Fibroblast of skin of back (primary cell): Measurements from ENCODE around the gene SLC6A14. TPM values are rescaled to one million over a fixed set of nuclear protein-coding genes. Genes with fewer than 3 reads are reported as not detected.

Source experiments
- DNase-seq: peaks from one replicate; pipeline ENCODE4 v3.0.0-alpha.2; 2013
- polyA plus RNA-seq, 2 experiments: library from polyadenylated mRNA; unstranded; fragments of 120-200 nt; gene quantifications; one replicate each; pipeline ENCODE4 v1.2.1, GENCODE V29; 2013; ENCODE audit not compliant: insufficient read length in 2 of 2

SLC6A14 gene, protein sequence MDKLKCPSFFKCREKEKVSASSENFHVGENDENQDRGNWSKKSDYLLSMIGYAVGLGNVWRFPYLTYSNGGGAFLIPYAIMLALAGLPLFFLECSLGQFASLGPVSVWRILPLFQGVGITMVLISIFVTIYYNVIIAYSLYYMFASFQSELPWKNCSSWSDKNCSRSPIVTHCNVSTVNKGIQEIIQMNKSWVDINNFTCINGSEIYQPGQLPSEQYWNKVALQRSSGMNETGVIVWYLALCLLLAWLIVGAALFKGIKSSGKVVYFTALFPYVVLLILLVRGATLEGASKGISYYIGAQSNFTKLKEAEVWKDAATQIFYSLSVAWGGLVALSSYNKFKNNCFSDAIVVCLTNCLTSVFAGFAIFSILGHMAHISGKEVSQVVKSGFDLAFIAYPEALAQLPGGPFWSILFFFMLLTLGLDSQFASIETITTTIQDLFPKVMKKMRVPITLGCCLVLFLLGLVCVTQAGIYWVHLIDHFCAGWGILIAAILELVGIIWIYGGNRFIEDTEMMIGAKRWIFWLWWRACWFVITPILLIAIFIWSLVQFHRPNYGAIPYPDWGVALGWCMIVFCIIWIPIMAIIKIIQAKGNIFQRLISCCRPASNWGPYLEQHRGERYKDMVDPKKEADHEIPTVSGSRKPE
- polyA plus RNA-seq (2013, experiment 1 of 2; ENCODE audit: insufficient read length) = not detected
- polyA plus RNA-seq (2013, experiment 2 of 2; ENCODE audit: insufficient read length) = not detected

DNA sequence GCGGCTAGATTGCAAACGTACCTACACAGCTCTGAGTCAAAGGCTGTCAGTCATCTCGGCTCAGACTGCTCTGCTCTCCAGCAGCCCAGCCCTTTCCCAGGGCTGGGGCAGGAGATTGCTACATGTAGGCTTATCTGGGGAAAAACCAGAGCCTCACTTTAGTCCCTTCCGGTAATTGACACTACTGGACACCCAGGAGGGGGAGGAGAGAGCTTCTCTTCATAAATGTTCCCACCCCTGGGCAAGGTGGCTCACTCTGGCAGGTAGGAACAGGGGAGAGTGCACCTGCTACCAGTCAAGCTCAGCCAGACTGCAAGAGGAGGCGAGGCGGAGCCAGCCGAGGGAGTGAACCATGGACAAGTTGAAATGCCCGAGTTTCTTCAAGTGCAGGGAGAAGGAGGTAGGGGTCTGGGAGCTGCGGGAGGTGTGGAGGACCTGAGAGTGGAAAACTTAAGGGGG, at the start of gene SLC6A14:
TSS of gene SLC6A14 (plus strand) at position 249 of the 459 bp plus-strand sequence. CDS start at position 353, 104 bp downstream.
- DNase-seq = no peak

GRCh38 chrX:116395752-116396151, 40.7 kb upstream of the SLC6A14 start:
- DNase-seq = no peak

- no peak for DNase-seq
Observed at GRCh38 chrX:116399681-116400080, 36.7 kb upstream of the SLC6A14 start.

DNA sequence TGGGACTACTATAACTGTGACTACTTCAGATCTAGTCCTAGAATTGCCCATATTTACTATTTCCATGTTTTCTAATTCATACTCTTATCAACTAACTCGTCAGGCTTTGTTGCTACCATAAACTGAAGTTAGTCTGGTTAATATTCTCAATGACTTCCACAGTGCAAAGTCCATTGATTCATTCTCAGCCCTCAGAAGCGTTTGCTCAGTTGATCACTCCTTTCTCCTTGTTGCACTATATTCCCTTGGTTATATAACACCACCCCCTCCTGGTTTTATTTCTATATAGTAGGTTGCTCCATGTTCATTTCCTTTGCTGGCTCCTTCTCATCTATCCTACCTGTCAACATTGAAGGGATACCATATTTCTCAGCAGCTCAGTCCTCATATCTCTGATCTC, 27.2 kb upstream of the SLC6A14 start:
- DNase-seq = no peak

DNA sequence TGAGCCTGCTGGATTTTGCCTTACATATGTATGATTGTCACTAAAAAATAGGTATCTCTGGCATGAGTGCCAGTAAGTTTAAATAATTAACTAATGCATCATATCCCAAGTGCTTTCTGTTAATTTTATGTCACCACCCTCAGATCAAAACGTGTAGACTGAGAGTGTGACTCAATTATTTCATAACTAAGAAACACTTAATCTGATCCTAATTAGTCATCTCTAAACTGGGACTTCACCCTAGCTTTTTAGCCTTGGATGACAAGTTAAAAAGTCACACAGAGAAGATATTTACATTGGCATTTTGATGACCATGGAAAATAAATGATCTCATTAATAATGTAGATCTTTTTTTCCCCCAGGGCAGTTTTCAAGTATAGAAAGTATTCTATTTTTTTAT, 23.1 kb upstream of the SLC6A14 start:
- no peak for DNase-seq

GRCh38 chrX:116417214-116417613, 19.2 kb upstream of the SLC6A14 start:
- no peak for DNase-seq

- DNase-seq = no peak
Observed at GRCh38 chrX:116417968-116418367, 18.4 kb upstream of the SLC6A14 start.

DNA sequence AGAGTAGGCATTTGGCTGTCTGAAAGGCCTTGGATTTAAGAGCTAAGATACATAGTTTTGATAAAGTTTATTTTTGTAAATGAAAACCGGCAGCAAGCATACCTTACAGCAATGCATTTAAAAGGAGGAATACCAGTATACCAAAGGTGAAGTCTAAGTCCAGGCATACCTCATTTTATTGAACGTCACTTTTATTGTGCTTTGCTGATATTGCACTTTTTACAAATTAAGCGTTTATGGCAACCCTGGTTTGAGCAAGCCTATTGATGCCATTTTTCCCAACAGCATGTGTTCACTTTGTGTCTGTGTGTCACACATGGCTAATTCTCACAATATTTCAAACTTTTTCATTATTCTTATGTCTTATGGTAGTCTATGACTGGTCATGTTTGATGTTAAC, 8.4 kb upstream of the SLC6A14 start:
- DNase-seq = no peak

DNA sequence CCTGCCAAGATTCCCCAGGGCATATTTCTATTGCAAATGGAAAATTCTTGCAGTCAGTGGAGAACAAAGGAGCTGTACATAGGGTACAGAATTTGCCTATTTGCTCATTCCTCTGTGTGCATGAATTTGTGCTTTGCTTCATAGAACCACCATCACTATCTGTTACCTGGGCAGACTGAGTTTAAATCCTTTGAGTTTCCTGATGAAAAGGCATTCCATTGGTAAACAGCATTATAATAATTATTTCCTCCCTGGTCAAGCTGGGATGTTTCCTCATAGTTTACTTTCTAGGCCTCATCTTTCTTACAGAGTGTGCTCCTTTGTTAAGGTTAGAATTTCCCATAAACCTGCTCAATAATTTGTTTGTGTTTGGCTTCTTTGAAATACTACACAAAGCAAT, 809 bp upstream of the SLC6A14 start:
- no peak for DNase-seq

- DNase-seq = no peak
Observed at GRCh38 chrX:116449156-116449555, 12.8 kb downstream of the SLC6A14 start.

DNA sequence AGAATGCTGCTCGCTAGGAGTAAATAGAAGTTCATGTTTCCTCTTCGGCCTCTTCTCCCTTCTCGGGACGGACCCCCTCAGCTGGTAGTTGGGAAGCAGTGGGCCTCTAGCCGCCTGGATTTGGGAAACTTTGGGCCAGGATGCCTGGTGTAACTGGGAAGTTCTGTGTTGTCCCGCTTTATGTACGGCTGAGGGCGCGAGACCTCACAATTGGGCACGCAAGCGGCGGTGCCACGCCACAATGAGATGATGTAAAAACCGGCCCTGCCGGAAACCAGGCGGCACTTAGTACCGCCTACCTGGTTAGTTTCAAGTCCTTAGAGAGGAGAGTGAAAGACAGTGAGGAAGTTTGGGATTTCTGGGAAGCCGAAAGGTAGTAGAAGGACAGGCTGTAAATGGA, 26.4 kb downstream of the SLC6A14 start, which contains the start of gene CT83:
TSS of gene CT83 (minus strand) at position 155 of the 400 bp plus-strand sequence. CDS start at position 35, 120 bp downstream.
- DNase-seq = no peak

DNA sequence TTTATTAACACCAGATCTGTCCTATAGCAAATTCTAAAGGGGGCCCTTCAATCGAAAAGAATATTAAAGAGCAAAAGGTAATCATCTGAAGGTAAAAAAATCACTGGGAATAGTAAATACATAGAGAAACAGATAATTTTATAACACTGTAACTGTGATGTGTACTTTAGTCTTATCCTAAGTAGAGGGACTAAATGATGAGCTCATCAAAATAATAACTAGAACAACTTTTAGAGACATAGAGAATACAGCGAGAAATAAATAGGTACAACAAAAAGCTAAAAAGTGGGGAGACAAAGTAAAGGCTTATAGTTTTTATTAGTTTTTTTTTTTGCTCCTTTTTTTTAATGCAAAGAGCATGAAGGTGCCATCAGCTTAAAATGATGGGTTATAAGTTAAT, 43.7 kb downstream of the SLC6A14 start:
- DNase-seq = no peak

- no peak for DNase-seq
Observed at GRCh38 chrX:116490104-116490503, 53.7 kb downstream of the SLC6A14 start.

- DNase-seq = no peak
Observed at GRCh38 chrX:116493271-116493670, 56.9 kb downstream of the SLC6A14 start.

DNA sequence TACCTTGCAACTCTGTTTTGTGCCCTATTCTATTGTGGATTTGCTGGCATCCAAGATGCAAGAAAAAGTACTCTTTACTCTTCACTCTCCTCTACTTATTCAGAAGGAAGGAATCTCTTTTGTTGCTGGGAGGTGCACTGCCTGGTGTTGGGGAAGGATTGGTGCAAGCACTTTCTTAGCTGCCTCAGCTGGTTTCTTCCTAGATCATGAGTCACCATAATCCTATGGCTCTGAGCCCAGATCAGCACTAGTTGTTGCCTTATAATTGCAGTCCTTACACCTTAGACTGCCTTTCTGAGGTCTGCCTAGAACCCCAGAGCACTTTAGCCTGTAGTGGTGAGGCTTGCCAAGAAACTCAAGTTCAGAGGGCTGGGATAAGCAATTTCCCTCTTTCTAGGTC, 63.4 kb downstream of the SLC6A14 start:
- DNase-seq = no peak
